Karpas-422 (cell line): Measurements from ENCODE around the gene IL1R2. TPM values are rescaled to one million over a fixed set of nuclear protein-coding genes. Genes with fewer than 3 reads are reported as not detected.
A peak's percentile ranks its signal among the peaks of the same experiment; 100 is the strongest.

Experiments used
- DNase-seq: peaks from one replicate; pipeline ENCODE4 v3.0.0-alpha.2; 2015
- H2AFZ ChIP-seq: fragments of 200-600 bp; sonication (generic); 2 replicates; pipeline ENCODE4 v1.6.1; 2014; ENCODE audit warnings: antibody characterized with exemption, low read length, mixed read lengths
- H3K27ac ChIP-seq: fragments of 200-600 bp; sonication (generic); 2 replicates; pipeline ENCODE4 v1.5.1; 2014; ENCODE audit warnings: mild to moderate bottlenecking, low read length, moderate library complexity
- H3K27me3 ChIP-seq: fragments of 200-600 bp; sonication (generic); 2 replicates; pipeline ENCODE4 v1.6.1; 2014; ENCODE audit warnings: low read length, mixed read lengths
- H3K36me3 ChIP-seq: fragments of 200-600 bp; sonication (generic); 2 replicates; pipeline ENCODE4 v1.6.1; 2014; ENCODE audit warnings: low read length, mixed read lengths; ENCODE audit not compliant: insufficient read depth
- H3K4me1 ChIP-seq: fragments of 200-600 bp; sonication (generic); 2 replicates; pipeline ENCODE4 v1.6.1; 2014; ENCODE audit warnings: mild to moderate bottlenecking, low read length, mixed read lengths
- H3K4me2 ChIP-seq: fragments of 200-600 bp; sonication (generic); 2 replicates; pipeline ENCODE4 v1.6.1; 2014; ENCODE audit warnings: low read length, low read depth, mild to moderate bottlenecking; ENCODE audit not compliant: poor library complexity, severe bottlenecking
- H3K4me3 ChIP-seq: fragments of 200-600 bp; sonication (generic); 2 replicates; pipeline ENCODE4 v1.5.1; 2014; ENCODE audit warnings: mild to moderate bottlenecking, antibody characterized with exemption, low read length, mixed read lengths
- H3K79me2 ChIP-seq: fragments of 200-600 bp; sonication (generic); 2 replicates; pipeline ENCODE4 v1.6.1; 2014; ENCODE audit warnings: mild to moderate bottlenecking, low read length, mixed read lengths
- H3K9ac ChIP-seq: fragments of 200-600 bp; sonication (generic); 2 replicates; pipeline ENCODE4 v1.6.0; 2014; ENCODE audit warnings: low read length
- H3K9me2 ChIP-seq: fragments of 200-600 bp; sonication (generic), shearing (Covaris generic); replicated peaks from 2 replicates; pipeline ENCODE4 v1.6.0; 2014; ENCODE audit warnings: mild to moderate bottlenecking, low read length, moderate library complexity; ENCODE audit not compliant: insufficient read depth
- H3K9me3 ChIP-seq: fragments of 300-700, 200-600 bp; sonication (generic); 2 replicates; pipeline ENCODE4 v1.6.1; 2014; ENCODE audit warnings: low read length, mixed read lengths
- H4K20me1 ChIP-seq: fragments of 200-600 bp; sonication (generic); 2 replicates; pipeline ENCODE4 v1.6.1; 2014; ENCODE audit warnings: mild to moderate bottlenecking, antibody characterized with exemption, low read length, low read depth; ENCODE audit not compliant: insufficient read depth
- total RNA-seq: library from RNA; depleted of rRNA; stranded (reverse); fragments of >200 nt; shearing (Covaris generic); gene quantifications from 2 replicates; pipeline ENCODE4 v1.2.3, GENCODE V29; 2014; ENCODE audit warnings: low replicate concordance

IL1R2 gene
- total RNA-seq, 1 experiment from 2014 or later: not detected

DNA sequence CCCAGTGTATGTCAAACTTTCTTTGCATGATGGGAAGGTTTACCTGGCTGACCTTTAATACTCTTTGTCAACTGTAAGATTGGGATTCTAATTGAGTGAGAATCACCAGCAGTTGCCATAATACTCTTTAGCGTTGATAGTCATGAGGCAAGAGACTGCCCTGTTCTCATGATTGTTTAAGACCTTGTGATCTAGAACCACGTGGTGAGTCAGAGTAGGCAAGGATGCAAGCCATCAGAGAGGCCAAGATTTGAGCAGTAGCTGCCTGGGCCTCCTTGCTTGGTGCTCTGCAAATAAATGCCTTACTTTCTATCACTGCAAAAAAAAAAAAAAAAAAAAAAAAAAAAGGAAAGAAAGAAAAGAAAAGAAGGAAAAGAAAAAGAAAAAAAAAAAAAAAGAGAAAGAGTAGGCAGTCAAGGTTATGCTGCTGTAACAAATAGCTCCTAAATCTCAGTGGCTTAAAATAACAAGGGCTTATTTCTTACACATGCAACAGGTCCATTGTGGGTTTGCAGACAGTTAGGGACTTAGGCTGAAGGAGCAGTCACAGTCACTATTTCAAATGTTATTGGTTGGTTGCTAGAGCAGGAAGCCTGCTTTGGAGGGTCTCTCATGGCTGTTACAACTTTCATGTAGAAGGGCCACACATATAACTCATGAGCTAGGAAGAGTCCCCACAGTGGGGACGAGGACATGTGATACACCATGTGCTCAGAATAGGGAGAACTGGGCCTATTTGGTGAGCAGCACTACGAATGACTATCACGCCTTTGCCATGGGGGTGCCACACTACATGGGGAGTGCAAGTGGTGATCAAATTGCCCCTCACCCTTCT is 21.7 kb downstream of the IL1R2 start:
- H3K79me2 ChIP-seq: no peaks in the 10 kb centered on the region
- H3K9me2 ChIP-seq: no peaks in the 10 kb centered on the region
- H3K4me2 ChIP-seq: no peak overlapping the region
- H3K4me1 ChIP-seq: no peaks in the 10 kb centered on the region
- H3K9ac ChIP-seq: no peak overlapping the region
- H4K20me1 ChIP-seq: no peaks in the 10 kb centered on the region
- no peak overlapping the region for H3K27ac ChIP-seq
- H3K4me3 ChIP-seq: no peak overlapping the region
- no peaks in the 10 kb centered on the region for H3K9me3 ChIP-seq
- H3K36me3 ChIP-seq: no peaks in the 10 kb centered on the region
- no peak for DNase-seq
- no peak overlapping the region for H2AFZ ChIP-seq
- H3K27me3 ChIP-seq: no peaks in the 10 kb centered on the region

DNA sequence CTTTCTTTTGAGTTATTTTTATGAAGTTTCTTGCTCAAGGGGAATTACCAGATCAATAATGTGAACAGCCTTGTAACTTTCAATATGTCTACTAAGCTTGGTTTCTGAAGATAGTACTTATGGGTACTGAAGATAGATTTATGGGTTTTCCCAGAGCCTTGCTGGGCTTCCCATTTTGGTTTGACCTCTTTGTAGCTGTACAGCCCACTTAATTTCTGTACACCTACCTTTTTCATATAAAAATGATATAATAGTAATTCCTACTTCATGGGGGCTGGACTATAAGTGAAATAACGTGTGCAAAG is 22.2 kb downstream of the IL1R2 start:
- DNase-seq: no peak
- Histone ChIP-seq H3K9ac (no peak overlapping the region), H3K9me2 (no peaks in the 10 kb centered on the region), H3K36me3 (no peaks in the 10 kb centered on the region), H3K4me1 (no peaks in the 10 kb centered on the region), H3K79me2 (no peaks in the 10 kb centered on the region), H4K20me1 (no peaks in the 10 kb centered on the region), H3K9me3 (no peaks in the 10 kb centered on the region), H2AFZ (no peak overlapping the region), H3K4me3 (no peak overlapping the region), H3K4me2 (no peak overlapping the region), H3K27ac (no peak overlapping the region), H3K27me3 (no peaks in the 10 kb centered on the region)

DNA sequence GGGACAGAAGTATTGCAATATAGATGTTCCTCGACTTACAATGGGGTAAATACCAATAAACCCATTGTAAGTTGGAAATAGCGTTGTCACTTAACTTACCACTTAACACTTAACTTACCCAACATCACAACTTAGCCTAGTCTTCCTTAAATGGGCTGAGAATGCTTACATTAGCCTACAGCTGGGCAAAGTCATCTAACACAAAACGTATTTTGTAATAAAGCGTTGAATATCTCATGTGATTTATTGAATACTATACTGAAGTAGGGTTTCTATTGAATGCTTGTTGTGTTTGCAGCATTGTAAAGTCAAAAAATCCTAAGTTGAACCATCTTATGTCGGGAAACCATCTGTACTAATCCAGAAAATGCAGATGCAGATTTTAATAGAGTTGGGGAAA is 23.6 kb downstream of the IL1R2 start:
- H3K36me3 ChIP-seq: no peaks in the 10 kb centered on the region
- no peaks in the 10 kb centered on the region for H3K9me2 ChIP-seq
- no peak overlapping the region for H3K27ac ChIP-seq
- no peak overlapping the region for H2AFZ ChIP-seq
- no peaks in the 10 kb centered on the region for H3K9me3 ChIP-seq
- DNase-seq: no peak
- no peak overlapping the region for H3K4me3 ChIP-seq
- H3K9ac ChIP-seq: no peak overlapping the region
- no peaks in the 10 kb centered on the region for H4K20me1 ChIP-seq
- H3K4me1 ChIP-seq: no peaks in the 10 kb centered on the region
- H3K79me2 ChIP-seq: no peaks in the 10 kb centered on the region
- H3K4me2 ChIP-seq: no peak overlapping the region
- no peaks in the 10 kb centered on the region for H3K27me3 ChIP-seq

DNA sequence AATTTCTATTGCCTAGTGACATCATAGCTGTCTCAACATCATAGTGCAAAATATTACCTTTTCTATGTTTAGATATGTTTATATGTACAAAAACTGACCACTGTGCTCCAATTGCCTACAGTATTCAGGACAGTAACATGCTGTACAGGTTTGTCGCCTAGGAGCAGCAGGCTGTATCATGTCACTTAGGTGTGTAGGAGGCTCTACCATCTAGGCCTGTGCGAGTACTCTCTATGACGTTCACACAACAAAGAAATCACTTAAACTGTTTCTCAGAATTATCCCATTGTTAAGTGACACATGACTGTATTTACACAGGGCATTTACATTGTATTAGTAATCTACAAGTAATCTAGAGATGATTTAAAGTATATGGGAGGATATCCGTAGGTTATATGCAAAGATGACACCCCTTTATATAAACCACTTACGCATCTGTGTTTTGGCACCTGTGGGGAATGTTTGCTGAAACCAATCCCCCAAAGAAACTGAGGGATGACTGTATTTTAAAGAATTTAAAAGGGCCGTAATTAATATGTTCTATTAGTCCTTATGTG is 24.7 kb downstream of the IL1R2 start:
- no peaks in the 10 kb centered on the region for H3K9me2 ChIP-seq
- H3K9ac ChIP-seq: no peak overlapping the region
- H2AFZ ChIP-seq: no peak overlapping the region
- no peak overlapping the region for H3K27ac ChIP-seq
- no peak overlapping the region for H3K4me3 ChIP-seq
- H3K4me1 ChIP-seq: no peaks in the 10 kb centered on the region
- H4K20me1 ChIP-seq: no peaks in the 10 kb centered on the region
- H3K36me3 ChIP-seq: no peaks in the 10 kb centered on the region
- no peak overlapping the region for H3K4me2 ChIP-seq
- no peaks in the 10 kb centered on the region for H3K27me3 ChIP-seq
- H3K9me3 ChIP-seq: no peaks in the 10 kb centered on the region
- no peaks in the 10 kb centered on the region for H3K79me2 ChIP-seq
- DNase-seq: no peak

DNA sequence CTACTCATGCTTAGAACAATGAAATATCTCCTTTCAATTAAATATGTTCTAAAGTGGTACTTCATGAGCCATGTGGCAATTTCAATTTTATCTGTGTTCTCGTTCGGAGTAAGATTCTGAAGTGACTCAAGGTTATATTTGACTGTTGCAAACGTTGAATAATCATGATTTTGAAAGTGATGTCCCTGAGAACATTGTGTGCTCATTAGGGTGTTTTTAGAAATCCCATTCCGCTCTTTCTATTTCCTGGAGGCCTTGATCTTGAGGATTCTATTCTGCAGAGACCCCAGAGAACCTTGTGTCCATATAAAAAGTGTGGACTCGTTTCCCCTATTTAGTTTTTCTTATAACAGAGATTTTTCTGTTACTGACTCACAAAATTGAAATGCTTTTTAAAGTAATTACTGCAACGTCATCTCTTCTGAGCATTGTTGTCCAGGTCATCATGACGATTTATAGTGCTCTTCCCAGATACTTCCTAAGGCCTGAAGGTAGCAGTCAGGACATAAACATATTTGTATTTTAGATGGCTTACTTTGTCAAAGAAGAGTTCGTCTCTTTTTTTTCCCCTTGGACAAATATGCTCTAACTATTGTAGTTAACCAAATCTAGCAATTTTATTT is 27.2 kb downstream of the IL1R2 start:
- DNase-seq: no peak
- Histone ChIP-seq H3K27me3 (no peaks in the 10 kb centered on the region), H3K4me3 (no peak overlapping the region), H3K4me2 (no peak overlapping the region), H3K9me3 (no peaks in the 10 kb centered on the region), H3K36me3 (no peaks in the 10 kb centered on the region), H3K4me1 (no peaks in the 10 kb centered on the region), H3K9ac (no peak overlapping the region), H3K79me2 (no peaks in the 10 kb centered on the region), H3K9me2 (no peaks in the 10 kb centered on the region), H3K27ac (no peak overlapping the region), H2AFZ (no peak overlapping the region), H4K20me1 (no peaks in the 10 kb centered on the region)

DNA sequence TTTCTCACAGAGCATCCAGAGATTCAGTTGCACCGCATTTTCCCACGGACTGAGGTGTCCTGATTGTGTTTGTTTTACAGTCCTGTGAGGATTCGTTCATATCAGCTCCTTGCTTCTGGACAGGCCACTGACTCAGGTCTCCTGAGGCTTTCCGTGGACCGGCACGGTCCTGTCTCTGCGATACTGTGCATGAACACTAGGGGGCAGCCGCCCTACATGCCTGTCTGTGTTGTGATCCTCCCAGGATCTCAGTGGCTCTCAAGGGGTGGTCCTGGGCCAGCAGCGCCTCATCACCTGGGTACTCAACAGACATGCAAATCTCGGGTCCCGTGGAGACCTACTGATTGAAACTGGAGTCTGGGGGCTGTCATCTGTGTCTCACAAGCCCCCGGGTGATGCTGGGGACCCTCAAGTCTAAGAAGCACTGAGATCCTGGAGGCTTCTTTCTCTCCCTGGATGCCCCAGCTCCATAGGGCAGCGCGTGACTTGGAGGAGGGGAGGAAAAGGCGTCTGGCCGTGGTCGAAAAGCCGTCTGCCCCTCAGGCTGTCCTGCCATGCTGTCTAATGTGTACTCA is 28.9 kb downstream of the IL1R2 start:
- Histone ChIP-seq H3K27ac (no peak overlapping the region), H3K9me3 (no peaks in the 10 kb centered on the region), H2AFZ (no peak overlapping the region), H3K4me2 (no peak overlapping the region), H3K4me3 (no peak overlapping the region), H3K36me3 (no peaks in the 10 kb centered on the region), H3K9me2 (no peaks in the 10 kb centered on the region), H3K9ac (no peak overlapping the region), H3K79me2 (no peaks in the 10 kb centered on the region), H3K4me1 (no peaks in the 10 kb centered on the region), H4K20me1 (no peaks in the 10 kb centered on the region), H3K27me3 (no peaks in the 10 kb centered on the region)
- peak; percentile 86 for DNase-seq

DNA sequence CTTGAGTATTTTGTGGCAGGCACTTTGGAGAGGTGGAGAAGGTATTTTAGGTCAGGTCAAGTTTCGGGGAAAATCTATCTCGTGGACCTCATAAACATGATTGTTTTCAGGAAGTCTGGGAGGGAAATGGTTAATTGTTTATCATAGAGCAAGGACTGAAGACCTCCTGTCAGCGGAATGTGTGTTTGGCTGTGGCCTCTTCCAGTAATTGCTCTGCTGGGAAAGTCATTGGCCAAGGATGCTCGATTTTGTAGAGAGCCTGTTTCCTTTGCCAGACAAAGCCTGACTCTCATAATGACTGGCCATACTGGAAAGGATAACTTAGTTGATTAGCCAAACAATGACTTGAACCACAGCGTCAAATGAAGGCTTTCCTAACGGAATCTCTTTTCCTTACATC is 30.0 kb downstream of the IL1R2 start:
- Histone ChIP-seq H3K36me3 (no peaks in the 10 kb centered on the region), H3K4me2 (no peak overlapping the region), H3K9me3 (no peaks in the 10 kb centered on the region), H2AFZ (no peak overlapping the region), H3K9me2 (no peaks in the 10 kb centered on the region), H3K9ac (no peak overlapping the region), H4K20me1 (no peaks in the 10 kb centered on the region), H3K4me3 (no peak overlapping the region), H3K79me2 (no peaks in the 10 kb centered on the region), H3K27ac (no peak overlapping the region), H3K4me1 (no peaks in the 10 kb centered on the region), H3K27me3 (no peaks in the 10 kb centered on the region)
- DNase-seq: no peak

DNA sequence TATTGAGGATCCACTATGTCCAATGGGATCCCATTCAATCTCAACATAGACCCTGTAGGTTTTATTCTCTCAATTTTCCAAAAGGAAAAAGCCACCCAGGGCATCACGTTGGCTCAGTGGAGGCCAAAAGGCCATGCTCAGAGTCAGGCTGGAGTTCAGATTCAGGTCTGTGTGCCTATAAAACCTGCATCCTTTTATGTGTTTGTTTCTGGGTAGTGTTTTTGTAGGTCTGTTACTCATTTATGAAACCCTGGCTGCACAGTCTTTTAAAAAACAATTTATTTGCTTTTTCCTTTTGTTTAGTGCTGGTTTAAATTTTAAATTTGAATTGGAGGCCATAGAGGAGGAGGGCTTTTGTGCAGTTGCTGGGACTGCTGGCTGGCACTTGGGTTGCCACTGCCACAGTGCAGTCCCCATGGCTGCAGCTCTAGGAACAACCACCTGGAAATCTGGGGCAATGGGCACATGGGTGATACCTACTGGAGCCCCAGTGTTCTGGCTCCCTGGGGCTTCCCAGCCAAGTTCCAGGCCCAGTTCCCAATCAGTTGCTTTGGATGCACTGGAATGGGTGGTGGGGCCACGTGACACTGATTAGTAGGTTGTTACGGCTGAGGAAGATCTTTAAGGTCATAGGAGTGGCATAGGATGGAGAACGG is 31.3 kb downstream of the IL1R2 start:
- H3K27me3 ChIP-seq: no peaks in the 10 kb centered on the region
- H3K9me2 ChIP-seq: no peaks in the 10 kb centered on the region
- H3K9me3 ChIP-seq: no peaks in the 10 kb centered on the region

More for the DNA sequence above, 31.3 kb downstream of the IL1R2 start:
- Histone ChIP-seq H4K20me1 (no peaks in the 10 kb centered on the region), H3K27ac (no peak overlapping the region), H2AFZ (no peak overlapping the region), H3K4me1 (no peaks in the 10 kb centered on the region), H3K4me2 (no peak overlapping the region), H3K36me3 (no peaks in the 10 kb centered on the region), H3K79me2 (no peaks in the 10 kb centered on the region), H3K4me3 (no peak overlapping the region), H3K9ac (no peak overlapping the region)
- DNase-seq: no peak
